ENCODE measurements around the gene CASP10.
"Not testable (repeated sequence)": the region's sequence is repeated elsewhere in the genome, so short reads cannot be mapped to it uniquely, and the experiment has no call there.

CASP10 gene

GRCh38 chr2:201182650-201183364 is at the start of gene CASP10:
TSS of gene CASP10 (plus strand) at chr2:201183141. CDS start at chr2:201185778, 2,637 bp downstream.
- DNase-seq (ENCODE audit: low read depth): no peak
- TF ChIP-seq CTCF (IDR thresholded peaks at IDR 0.05; ENCODE audit: control insufficient read depth, insufficient read depth, low read depth, low read length, missing control alignments): peak; percentile 41
- H3K4me3 ChIP-seq (ENCODE audit: control insufficient read depth, low read depth, low read length): peak within 1 kb of the TSS; percentile 24

GRCh38 chr2:201135386-201135785 is 47.6 kb upstream of the CASP10 start:
- no peak for TF ChIP-seq CTCF (IDR thresholded peaks at IDR 0.05; ENCODE audit: control insufficient read depth, insufficient read depth, low read depth, low read length, missing control alignments)
- DNase-seq (ENCODE audit: low read depth): no peak
- no peak overlapping the region for H3K4me3 ChIP-seq (ENCODE audit: control insufficient read depth, low read depth, low read length)

GRCh38 chr2:201136889-201137321 is 46.0 kb upstream of the CASP10 start:
- no peak for TF ChIP-seq CTCF (IDR thresholded peaks at IDR 0.05; ENCODE audit: control insufficient read depth, insufficient read depth, low read depth, low read length, missing control alignments)
- DNase-seq (ENCODE audit: low read depth): no peak
- H3K4me3 ChIP-seq (ENCODE audit: control insufficient read depth, low read depth, low read length): no peak overlapping the region

GRCh38 chr2:201137505-201138400 is 45.2 kb upstream of the CASP10 start:
- DNase-seq (ENCODE audit: low read depth): no peak
- no peak for TF ChIP-seq CTCF (IDR thresholded peaks at IDR 0.05; ENCODE audit: control insufficient read depth, insufficient read depth, low read depth, low read length, missing control alignments)
- H3K4me3 ChIP-seq (ENCODE audit: control insufficient read depth, low read depth, low read length): no peak overlapping the region

- no peak for DNase-seq (ENCODE audit: low read depth)
- no peak for TF ChIP-seq CTCF (IDR thresholded peaks at IDR 0.05; ENCODE audit: control insufficient read depth, insufficient read depth, low read depth, low read length, missing control alignments)
- H3K4me3 ChIP-seq (ENCODE audit: control insufficient read depth, low read depth, low read length): no peak overlapping the region
Measured at GRCh38 chr2:201138401-201138970, 44.5 kb upstream of the CASP10 start.

- not testable (repeated sequence) for H3K4me3 ChIP-seq (ENCODE audit: control insufficient read depth, low read depth, low read length); DNase-seq (ENCODE audit: low read depth)
Measured at GRCh38 chr2:201138986-201139781, 43.8 kb upstream of the CASP10 start.

All from AG09309 (cell line).